Chondrocyte (in vitro differentiated cells): Measurements from ENCODE around the gene B3GAT2. TPM values are rescaled to one million over a fixed set of nuclear protein-coding genes. Genes with fewer than 3 reads are reported as not detected.

Experiments
- DNase-seq: peaks from one replicate; pipeline ENCODE4 v3.0.0; 2021; ENCODE audit warnings: mixed read lengths, low spot score
- H3K27ac Mint-ChIP-seq: one replicate; pipeline ENCODE4 v1.8.0; 2021; ENCODE audit warnings: mild to moderate bottlenecking, moderate library complexity, mixed read lengths; ENCODE audit not compliant: unreplicated experiment
- H3K27me3 Mint-ChIP-seq: 2 replicates; pipeline ENCODE4 v1.8.0; 2021; ENCODE audit warnings: low read depth, mixed read lengths
- H3K36me3 Mint-ChIP-seq: 2 replicates; pipeline ENCODE4 v1.8.0; 2021; ENCODE audit warnings: low read depth, mixed read lengths
- H3K4me1 Mint-ChIP-seq: 2 replicates; pipeline ENCODE4 v1.8.0; 2021; ENCODE audit warnings: low read depth, mild to moderate bottlenecking, mixed read lengths
- H3K4me3 Mint-ChIP-seq: one replicate; pipeline ENCODE4 v1.8.0; 2021; ENCODE audit warnings: mild to moderate bottlenecking, moderate library complexity, mixed read lengths; ENCODE audit not compliant: unreplicated experiment
- H3K9me3 Mint-ChIP-seq: 2 replicates; pipeline ENCODE4 v1.8.0; 2021; ENCODE audit warnings: low read depth, mixed read lengths
- long read RNA-seq: library from polyadenylated mRNA; stranded (forward); transcript quantifications from one replicate; pipeline ENCODE4 v2.0.0, GENCODE V29; 2021
- total RNA-seq: library from RNA; stranded (reverse); gene quantifications from 3 replicates; pipeline ENCODE4 v1.2.1, GENCODE V29; 2021
- TF ChIP-seq, protein P1 (sequence below): fragments of 200-600 bp; sonication (generic); IDR thresholded peaks from 2 replicates; pipeline ENCODE4 v1.5.0; 2021; ENCODE audit warnings: antibody characterized with exemption, mild to moderate bottlenecking, moderate library complexity

The B3GAT2 gene
- 0.02 TPM in 1 of 3 replicates, not detected in the others for total RNA-seq
- long read RNA-seq, partial matches to known transcripts = 0 of 1 reads
- long read RNA-seq, other reads (novel, unspliced or antisense) = 1 of 1 reads

DNA sequence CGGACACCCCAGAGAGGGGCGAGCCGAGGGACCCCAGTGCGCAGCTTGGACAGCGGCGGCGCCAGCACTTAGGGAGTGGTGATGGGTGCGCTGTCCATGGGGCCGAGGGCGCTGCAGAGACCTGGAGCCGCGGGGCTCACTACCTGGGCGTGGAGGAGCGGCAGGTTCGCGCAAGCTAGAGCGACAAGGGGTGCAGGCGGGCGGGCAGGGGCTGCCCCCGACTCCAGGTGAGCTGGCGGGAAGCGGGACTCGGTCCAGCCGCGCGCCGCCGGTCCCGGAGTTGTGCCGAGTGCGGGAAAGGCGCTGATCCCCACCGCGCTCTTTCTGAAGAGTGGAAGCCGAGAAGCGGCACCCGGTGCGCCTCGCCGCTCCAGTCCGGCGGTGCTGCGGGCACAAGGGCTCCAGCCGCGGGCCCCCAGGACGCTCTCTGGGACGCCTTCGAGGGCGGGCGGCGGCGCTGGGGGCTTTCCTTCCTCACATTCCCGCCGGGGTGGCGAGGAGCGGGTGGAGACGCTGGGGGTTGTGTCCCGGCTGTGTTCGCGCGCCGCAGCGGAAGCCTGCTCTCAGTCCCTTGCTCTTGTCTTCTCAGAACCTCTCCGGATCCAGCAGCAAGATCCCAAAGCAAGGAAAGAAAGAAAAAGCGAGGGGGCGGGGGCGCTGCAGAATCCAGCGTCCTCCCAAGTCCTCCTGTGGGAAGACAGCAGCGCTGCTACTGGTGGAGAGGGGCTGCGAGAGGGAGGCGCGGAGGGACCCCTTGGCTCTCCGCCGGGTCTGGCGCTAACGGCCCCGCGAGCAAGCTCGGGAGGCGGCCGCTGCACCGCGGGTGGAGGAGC, at the start of gene B3GAT2:
Gene B3GAT2, minus strand, starts transcription at position 610 of the 833 bp plus-strand sequence. CDS start 631 bp downstream, outside the sequence.
- Mint-ChIP-seq H3K36me3 (peaks cover 2% of the 10 kb centered on the region), H3K27me3 (peaks cover 65% of the 10 kb centered on the region), H3K4me3 (peak within 1 kb of the TSS; percentile 74), H3K4me1 (peaks cover 10% of the 10 kb centered on the region), H3K9me3 (no peaks in the 10 kb centered on the region), H3K27ac (no peak within 1 kb of the TSS)
- TF ChIP-seq, protein P1, sequence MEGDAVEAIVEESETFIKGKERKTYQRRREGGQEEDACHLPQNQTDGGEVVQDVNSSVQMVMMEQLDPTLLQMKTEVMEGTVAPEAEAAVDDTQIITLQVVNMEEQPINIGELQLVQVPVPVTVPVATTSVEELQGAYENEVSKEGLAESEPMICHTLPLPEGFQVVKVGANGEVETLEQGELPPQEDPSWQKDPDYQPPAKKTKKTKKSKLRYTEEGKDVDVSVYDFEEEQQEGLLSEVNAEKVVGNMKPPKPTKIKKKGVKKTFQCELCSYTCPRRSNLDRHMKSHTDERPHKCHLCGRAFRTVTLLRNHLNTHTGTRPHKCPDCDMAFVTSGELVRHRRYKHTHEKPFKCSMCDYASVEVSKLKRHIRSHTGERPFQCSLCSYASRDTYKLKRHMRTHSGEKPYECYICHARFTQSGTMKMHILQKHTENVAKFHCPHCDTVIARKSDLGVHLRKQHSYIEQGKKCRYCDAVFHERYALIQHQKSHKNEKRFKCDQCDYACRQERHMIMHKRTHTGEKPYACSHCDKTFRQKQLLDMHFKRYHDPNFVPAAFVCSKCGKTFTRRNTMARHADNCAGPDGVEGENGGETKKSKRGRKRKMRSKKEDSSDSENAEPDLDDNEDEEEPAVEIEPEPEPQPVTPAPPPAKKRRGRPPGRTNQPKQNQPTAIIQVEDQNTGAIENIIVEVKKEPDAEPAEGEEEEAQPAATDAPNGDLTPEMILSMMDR = no peak
- DNase-seq = peak; percentile 86

GRCh38 chr6:70998148-70998547, 41.3 kb upstream of the B3GAT2 start:
- H3K4me1 Mint-ChIP-seq = no peaks in the 10 kb centered on the region
- TF ChIP-seq, protein P1 = no peak
- peaks cover 50% of the 10 kb centered on the region for H3K27me3 Mint-ChIP-seq
- H3K4me3 Mint-ChIP-seq = no peak overlapping the region
- H3K9me3 Mint-ChIP-seq = peaks cover 7% of the 10 kb centered on the region
- no peak overlapping the region for H3K27ac Mint-ChIP-seq
- H3K36me3 Mint-ChIP-seq = peaks cover 1% of the 10 kb centered on the region
- no peak for DNase-seq

DNA sequence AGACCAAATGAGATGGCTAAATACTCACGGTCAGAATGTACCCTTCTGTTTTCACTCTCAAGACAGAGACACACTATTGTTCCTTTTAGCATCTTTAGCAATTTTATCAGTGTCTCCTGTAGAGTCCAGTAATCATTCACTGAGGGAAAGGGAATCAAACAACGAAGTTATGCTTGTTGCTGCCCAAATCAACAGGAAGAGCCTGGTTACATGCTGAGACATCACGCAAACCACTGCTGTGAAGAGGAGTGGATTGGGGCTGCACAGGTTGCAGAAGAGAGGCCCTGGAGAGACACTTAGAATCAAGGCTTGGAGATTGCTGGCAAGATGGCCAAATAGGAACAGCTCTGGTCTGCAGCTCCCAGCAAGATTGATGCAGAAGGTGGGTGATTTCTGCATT, 40.5 kb upstream of the B3GAT2 start:
- Mint-ChIP-seq H3K4me1 (no peaks in the 10 kb centered on the region), H3K4me3 (no peak overlapping the region), H3K27me3 (peaks cover 48% of the 10 kb centered on the region), H3K27ac (no peak overlapping the region), H3K36me3 (peaks cover 1% of the 10 kb centered on the region), H3K9me3 (peaks cover 3% of the 10 kb centered on the region)
- DNase-seq = no peak
- TF ChIP-seq, protein P1 = no peak

GRCh38 chr6:70996106-70996505, 39.2 kb upstream of the B3GAT2 start:
- Mint-ChIP-seq H3K36me3 (peaks cover 1% of the 10 kb centered on the region), H3K27me3 (peaks cover 40% of the 10 kb centered on the region), H3K27ac (no peak overlapping the region), H3K4me3 (no peak overlapping the region), H3K4me1 (no peaks in the 10 kb centered on the region), H3K9me3 (peaks cover 3% of the 10 kb centered on the region)
- TF ChIP-seq, protein P1 = no peak
- DNase-seq = no peak

- TF ChIP-seq, protein P1 = no peak
- H3K4me3 Mint-ChIP-seq = no peak overlapping the region
- DNase-seq = no peak
Measured at GRCh38 chr6:70995411-70995810, 38.6 kb upstream of the B3GAT2 start.

More at GRCh38 chr6:70995411-70995810, 38.6 kb upstream of the B3GAT2 start:
- Mint-ChIP-seq H3K27me3 (peaks cover 34% of the 10 kb centered on the region), H3K36me3 (peaks cover 1% of the 10 kb centered on the region), H3K9me3 (peaks cover 3% of the 10 kb centered on the region), H3K4me1 (no peaks in the 10 kb centered on the region), H3K27ac (no peak overlapping the region)
